GM23338 (cell line): Measurements from ENCODE around the gene ZMAT3. TPM values are rescaled to one million over a fixed set of nuclear protein-coding genes. Genes with fewer than 3 reads are reported as not detected.

Experiments
- ATAC-seq: fragments of 200-7000 bp; cut with Tn5 transposase; 3 replicates; pipeline ENCODE4 v1.9.1; 2020
- DNase-seq: peaks from one replicate; pipeline ENCODE4 v3.0.0-alpha.2; 2015; ENCODE audit warnings: low spot score
- H2AFZ ChIP-seq: fragments of 200-600 bp; sonication (generic); 2 replicates; pipeline ENCODE4 v1.8.0; 2016; ENCODE audit warnings: antibody characterized with exemption, mild to moderate bottlenecking, moderate library complexity
- H3F3A ChIP-seq: fragments of 200-600 bp; sonication (generic); replicated peaks from 2 replicates; pipeline ENCODE4 v1.8.0; 2017; ENCODE audit warnings: antibody characterized with exemption, mixed run types, low read depth
- H3K27ac ChIP-seq: fragments of 200-600 bp; sonication (generic); 2 replicates; pipeline ENCODE4 v1.6.1; 2016; ENCODE audit warnings: low read depth
- H3K27me3 ChIP-seq: fragments of 200-600 bp; sonication (generic); 2 replicates; pipeline ENCODE4 v1.8.0; 2016; ENCODE audit warnings: mild to moderate bottlenecking, mixed run types, moderate library complexity; ENCODE audit not compliant: insufficient read depth
- H3K36me3 ChIP-seq: fragments of 200-600 bp; sonication (generic); 2 replicates; pipeline ENCODE4 v1.8.0; 2016; ENCODE audit warnings: mild to moderate bottlenecking; ENCODE audit not compliant: insufficient read depth
- H3K4me1 ChIP-seq: fragments of 200-600 bp; sonication (generic); 2 replicates; pipeline ENCODE4 v1.8.0; 2016; ENCODE audit warnings: mild to moderate bottlenecking, moderate library complexity; ENCODE audit not compliant: insufficient read depth
- H3K4me2 ChIP-seq: fragments of 200-600 bp; sonication (generic); 2 replicates; pipeline ENCODE4 v1.7.1; 2017; ENCODE audit warnings: mixed run types
- H3K4me3 ChIP-seq: fragments of 200-600 bp; sonication (generic); 2 replicates; pipeline ENCODE4 v1.6.1; 2016; ENCODE audit warnings: mixed run types
- H3K79me2 ChIP-seq: fragments of 200-600 bp; sonication (generic); replicated peaks from 2 replicates; pipeline ENCODE4 v1.8.0; 2017; ENCODE audit warnings: mild to moderate bottlenecking; ENCODE audit not compliant: insufficient read depth
- H3K9me2 ChIP-seq: fragments of 200-600 bp; sonication (generic); 2 replicates; pipeline ENCODE4 v1.8.0; 2017; ENCODE audit not compliant: insufficient read depth
- H4K20me1 ChIP-seq: fragments of 200-600 bp; sonication (generic); replicated peaks from 2 replicates; pipeline ENCODE4 v1.8.0; 2017; ENCODE audit warnings: mild to moderate bottlenecking; ENCODE audit not compliant: insufficient read depth
- H3K27ac Mint-ChIP-seq: 2 replicates; pipeline ENCODE4 v1.8.0; 2020; ENCODE audit warnings: inconsistent platforms, mild to moderate bottlenecking, moderate library complexity, mixed read lengths
- H3K27me3 Mint-ChIP-seq: 3 replicates; pipeline ENCODE4 v1.8.0; 2022; ENCODE audit warnings: low read depth, mild to moderate bottlenecking, moderate library complexity, mixed read lengths, inconsistent platforms; ENCODE audit not compliant: insufficient read depth, poor library complexity
- H3K36me3 Mint-ChIP-seq: 3 replicates; pipeline ENCODE4 v1.8.0; 2021; ENCODE audit warnings: low read depth, mild to moderate bottlenecking, inconsistent platforms, moderate library complexity, mixed read lengths
- H3K4me1 Mint-ChIP-seq: 3 replicates; pipeline ENCODE4 v1.8.0; 2020; ENCODE audit warnings: mild to moderate bottlenecking, inconsistent platforms, mixed read lengths
- H3K4me3 Mint-ChIP-seq: 3 replicates; pipeline ENCODE4 v1.8.0; 2021; ENCODE audit warnings: moderate library complexity, mild to moderate bottlenecking, inconsistent platforms, mixed read lengths
- H3K9me3 Mint-ChIP-seq: 3 replicates; pipeline ENCODE4 v1.8.0; 2020; ENCODE audit warnings: moderate library complexity, mild to moderate bottlenecking, inconsistent platforms, mixed read lengths
- CREB1 ChIP-seq: fragments of 250-450 bp; sonication (Bioruptor Pico); IDR thresholded peaks from 2 replicates; pipeline ENCODE4 v1.5.0; 2020; ENCODE audit warnings: low read depth, mild to moderate bottlenecking, moderate library complexity
- EZH2 ChIP-seq: fragments of 200-600 bp; sonication (generic); IDR thresholded peaks from one replicate; pipeline ENCODE4 v1.8.0; 2017; ENCODE audit warnings: antibody characterized with exemption, mild to moderate bottlenecking, low read depth; ENCODE audit not compliant: unreplicated experiment
- EZH2phosphoT487 ChIP-seq: fragments of 200-600 bp; sonication (generic); IDR thresholded peaks from one replicate; pipeline ENCODE4 v1.8.1; 2018; ENCODE audit warnings: antibody characterized with exemption; ENCODE audit not compliant: unreplicated experiment
- JUNB ChIP-seq: IDR thresholded peaks from one replicate; pipeline ENCODE4 v1.6.1; 2016; ENCODE audit warnings: antibody characterized with exemption; ENCODE audit not compliant: unreplicated experiment
- NANOG ChIP-seq: IDR thresholded peaks from 2 replicates; pipeline ENCODE4 v1.6.1; 2016; ENCODE audit warnings: antibody characterized with exemption, borderline replicate concordance
- POLR2AphosphoS5 ChIP-seq: IDR thresholded peaks from 2 replicates; pipeline ENCODE4 v1.6.1; 2016; ENCODE audit warnings: antibody characterized with exemption, low read depth
- STAT1 ChIP-seq: IDR thresholded peaks from one replicate; pipeline ENCODE4 v1.6.1; 2016; ENCODE audit warnings: antibody characterized with exemption; ENCODE audit not compliant: unreplicated experiment
- ZNF114 ChIP-seq: fragments of 250-450 bp; sonication (Bioruptor Pico); IDR thresholded peaks from 2 replicates; pipeline ENCODE4 v1.5.0; 2020; ENCODE audit warnings: mild to moderate bottlenecking, moderate library complexity
- ZNF331 ChIP-seq: fragments of 250-450 bp; sonication (Bioruptor Pico); IDR thresholded peaks from 2 replicates; pipeline ENCODE4 v1.5.0; 2020; ENCODE audit warnings: low read depth, mild to moderate bottlenecking, moderate library complexity
- polyA plus RNA-seq: library from polyadenylated mRNA; unstranded; fragments of >200 nt; fragmentation: Nextera tagmentation; extraction: Ambion mirVana; gene quantifications from 2 replicates; pipeline ENCODE4 v1.2.1, GENCODE V29; 2016
- total RNA-seq: library from RNA; depleted of rRNA; stranded (reverse); fragments of >200 nt; shearing (Covaris generic); gene quantifications from 2 replicates; pipeline ENCODE4 v1.2.3, GENCODE V29; 2014
- TF ChIP-seq, protein P1 (sequence below): fragments of 250-450 bp; sonication (Bioruptor Pico); IDR thresholded peaks from 2 replicates; pipeline ENCODE4 v1.5.0; 2020; ENCODE audit warnings: mild to moderate bottlenecking, moderate library complexity
- TF ChIP-seq, protein P2 (sequence below): IDR thresholded peaks from 2 replicates; pipeline ENCODE4 v1.6.1; 2016; ENCODE audit warnings: antibody characterized with exemption
- TF ChIP-seq, protein P3 (sequence below), 2 experiments: fragments of 200-600 bp in 1 of 2; sonication (generic) in 1 of 2; conservative IDR thresholded peaks; 2 replicates each; pipeline versions ENCODE4 v1.5.1 to v1.6.1; 2016 to 2017; ENCODE audit warnings: antibody characterized with exemption in 2 of 2, low read depth in 2 of 2, mild to moderate bottlenecking in 2 of 2, moderate library complexity in 1 of 2

ZMAT3 gene
- total and polyA plus RNA-seq, 2 experiments from 2014 or later = 10.0 to 17.3 TPM

DNA sequence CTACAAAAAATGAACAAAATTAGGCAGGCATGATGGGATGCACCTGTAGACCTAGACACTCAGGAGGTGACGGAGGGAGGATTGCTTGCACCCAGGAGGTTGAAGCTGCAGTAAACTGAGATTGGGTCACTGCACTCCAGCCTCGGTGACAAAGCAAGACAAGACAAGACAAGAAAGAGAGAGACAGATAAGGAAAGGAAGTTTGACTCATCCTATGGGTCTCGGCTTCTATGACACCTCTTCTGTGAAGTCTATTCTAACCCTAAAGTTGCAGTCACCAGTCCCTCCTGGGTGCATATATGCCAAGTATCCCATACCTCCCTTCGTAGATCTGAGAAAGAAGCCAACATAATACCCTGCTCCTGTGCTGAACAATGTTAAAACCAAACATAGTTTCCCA lies 7.9 kb upstream of the ZMAT3 start:
- TF ChIP-seq POLR2AphosphoS5 = no peak
- no peak for TF ChIP-seq JUNB
- no peak for TF ChIP-seq CREB1 (CRISPR knock-in tag)
- TF ChIP-seq, protein P1, sequence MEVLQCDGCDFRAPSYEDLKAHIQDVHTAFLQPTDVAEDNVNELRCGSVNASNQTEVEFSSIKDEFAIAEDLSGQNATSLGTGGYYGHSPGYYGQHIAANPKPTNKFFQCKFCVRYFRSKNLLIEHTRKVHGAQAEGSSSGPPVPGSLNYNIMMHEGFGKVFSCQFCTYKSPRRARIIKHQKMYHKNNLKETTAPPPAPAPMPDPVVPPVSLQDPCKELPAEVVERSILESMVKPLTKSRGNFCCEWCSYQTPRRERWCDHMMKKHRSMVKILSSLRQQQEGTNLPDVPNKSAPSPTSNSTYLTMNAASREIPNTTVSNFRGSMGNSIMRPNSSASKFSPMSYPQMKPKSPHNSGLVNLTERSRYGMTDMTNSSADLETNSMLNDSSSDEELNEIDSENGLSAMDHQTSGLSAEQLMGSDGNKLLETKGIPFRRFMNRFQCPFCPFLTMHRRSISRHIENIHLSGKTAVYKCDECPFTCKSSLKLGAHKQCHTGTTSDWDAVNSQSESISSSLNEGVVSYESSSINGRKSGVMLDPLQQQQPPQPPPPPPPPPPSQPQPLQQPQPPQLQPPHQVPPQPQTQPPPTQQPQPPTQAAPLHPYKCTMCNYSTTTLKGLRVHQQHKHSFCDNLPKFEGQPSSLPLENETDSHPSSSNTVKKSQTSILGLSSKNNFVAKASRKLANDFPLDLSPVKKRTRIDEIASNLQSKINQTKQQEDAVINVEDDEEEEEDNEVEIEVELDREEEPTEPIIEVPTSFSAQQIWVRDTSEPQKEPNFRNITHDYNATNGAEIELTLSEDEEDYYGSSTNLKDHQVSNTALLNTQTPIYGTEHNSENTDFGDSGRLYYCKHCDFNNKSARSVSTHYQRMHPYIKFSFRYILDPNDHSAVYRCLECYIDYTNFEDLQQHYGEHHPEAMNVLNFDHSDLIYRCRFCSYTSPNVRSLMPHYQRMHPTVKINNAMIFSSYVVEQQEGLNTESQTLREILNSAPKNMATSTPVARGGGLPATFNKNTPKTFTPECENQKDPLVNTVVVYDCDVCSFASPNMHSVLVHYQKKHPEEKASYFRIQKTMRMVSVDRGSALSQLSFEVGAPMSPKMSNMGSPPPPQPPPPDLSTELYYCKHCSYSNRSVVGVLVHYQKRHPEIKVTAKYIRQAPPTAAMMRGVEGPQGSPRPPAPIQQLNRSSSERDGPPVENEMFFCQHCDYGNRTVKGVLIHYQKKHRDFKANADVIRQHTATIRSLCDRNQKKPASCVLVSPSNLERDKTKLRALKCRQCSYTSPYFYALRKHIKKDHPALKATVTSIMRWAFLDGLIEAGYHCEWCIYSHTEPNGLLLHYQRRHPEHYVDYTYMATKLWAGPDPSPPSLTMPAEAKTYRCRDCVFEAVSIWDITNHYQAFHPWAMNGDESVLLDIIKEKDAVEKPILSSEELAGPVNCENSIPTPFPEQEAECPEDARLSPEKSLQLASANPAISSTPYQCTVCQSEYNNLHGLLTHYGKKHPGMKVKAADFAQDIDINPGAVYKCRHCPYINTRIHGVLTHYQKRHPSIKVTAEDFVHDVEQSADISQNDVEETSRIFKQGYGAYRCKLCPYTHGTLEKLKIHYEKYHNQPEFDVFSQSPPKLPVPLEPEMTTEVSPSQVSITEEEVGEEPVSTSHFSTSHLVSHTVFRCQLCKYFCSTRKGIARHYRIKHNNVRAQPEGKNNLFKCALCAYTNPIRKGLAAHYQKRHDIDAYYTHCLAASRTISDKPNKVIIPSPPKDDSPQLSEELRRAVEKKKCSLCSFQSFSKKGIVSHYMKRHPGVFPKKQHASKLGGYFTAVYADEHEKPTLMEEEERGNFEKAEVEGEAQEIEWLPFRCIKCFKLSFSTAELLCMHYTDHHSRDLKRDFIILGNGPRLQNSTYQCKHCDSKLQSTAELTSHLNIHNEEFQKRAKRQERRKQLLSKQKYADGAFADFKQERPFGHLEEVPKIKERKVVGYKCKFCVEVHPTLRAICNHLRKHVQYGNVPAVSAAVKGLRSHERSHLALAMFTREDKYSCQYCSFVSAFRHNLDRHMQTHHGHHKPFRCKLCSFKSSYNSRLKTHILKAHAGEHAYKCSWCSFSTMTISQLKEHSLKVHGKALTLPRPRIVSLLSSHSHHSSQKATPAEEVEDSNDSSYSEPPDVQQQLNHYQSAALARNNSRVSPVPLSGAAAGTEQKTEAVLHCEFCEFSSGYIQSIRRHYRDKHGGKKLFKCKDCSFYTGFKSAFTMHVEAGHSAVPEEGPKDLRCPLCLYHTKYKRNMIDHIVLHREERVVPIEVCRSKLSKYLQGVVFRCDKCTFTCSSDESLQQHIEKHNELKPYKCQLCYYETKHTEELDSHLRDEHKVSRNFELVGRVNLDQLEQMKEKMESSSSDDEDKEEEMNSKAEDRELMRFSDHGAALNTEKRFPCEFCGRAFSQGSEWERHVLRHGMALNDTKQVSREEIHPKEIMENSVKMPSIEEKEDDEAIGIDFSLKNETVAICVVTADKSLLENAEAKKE = no peak
- TF ChIP-seq EZH2 = no peak
- TF ChIP-seq STAT1 = no peak
- TF ChIP-seq ZNF114 (CRISPR knock-in tag) = no peak
- TF ChIP-seq, protein P2, sequence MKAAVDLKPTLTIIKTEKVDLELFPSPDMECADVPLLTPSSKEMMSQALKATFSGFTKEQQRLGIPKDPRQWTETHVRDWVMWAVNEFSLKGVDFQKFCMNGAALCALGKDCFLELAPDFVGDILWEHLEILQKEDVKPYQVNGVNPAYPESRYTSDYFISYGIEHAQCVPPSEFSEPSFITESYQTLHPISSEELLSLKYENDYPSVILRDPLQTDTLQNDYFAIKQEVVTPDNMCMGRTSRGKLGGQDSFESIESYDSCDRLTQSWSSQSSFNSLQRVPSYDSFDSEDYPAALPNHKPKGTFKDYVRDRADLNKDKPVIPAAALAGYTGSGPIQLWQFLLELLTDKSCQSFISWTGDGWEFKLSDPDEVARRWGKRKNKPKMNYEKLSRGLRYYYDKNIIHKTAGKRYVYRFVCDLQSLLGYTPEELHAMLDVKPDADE = no peak
- TF ChIP-seq ZNF331 = no peak
- TF ChIP-seq NANOG = no peak
- TF ChIP-seq, protein P3, sequence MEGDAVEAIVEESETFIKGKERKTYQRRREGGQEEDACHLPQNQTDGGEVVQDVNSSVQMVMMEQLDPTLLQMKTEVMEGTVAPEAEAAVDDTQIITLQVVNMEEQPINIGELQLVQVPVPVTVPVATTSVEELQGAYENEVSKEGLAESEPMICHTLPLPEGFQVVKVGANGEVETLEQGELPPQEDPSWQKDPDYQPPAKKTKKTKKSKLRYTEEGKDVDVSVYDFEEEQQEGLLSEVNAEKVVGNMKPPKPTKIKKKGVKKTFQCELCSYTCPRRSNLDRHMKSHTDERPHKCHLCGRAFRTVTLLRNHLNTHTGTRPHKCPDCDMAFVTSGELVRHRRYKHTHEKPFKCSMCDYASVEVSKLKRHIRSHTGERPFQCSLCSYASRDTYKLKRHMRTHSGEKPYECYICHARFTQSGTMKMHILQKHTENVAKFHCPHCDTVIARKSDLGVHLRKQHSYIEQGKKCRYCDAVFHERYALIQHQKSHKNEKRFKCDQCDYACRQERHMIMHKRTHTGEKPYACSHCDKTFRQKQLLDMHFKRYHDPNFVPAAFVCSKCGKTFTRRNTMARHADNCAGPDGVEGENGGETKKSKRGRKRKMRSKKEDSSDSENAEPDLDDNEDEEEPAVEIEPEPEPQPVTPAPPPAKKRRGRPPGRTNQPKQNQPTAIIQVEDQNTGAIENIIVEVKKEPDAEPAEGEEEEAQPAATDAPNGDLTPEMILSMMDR (conservative IDR thresholded peaks at IDR 0.05; ENCODE audit: low read depth in 2 of 2) = no peak
- no peak for TF ChIP-seq EZH2phosphoT487
- H3K27me3 Mint-ChIP-seq = peaks cover 2% of the 10 kb centered on the region
- Histone ChIP-seq H2AFZ (no peak overlapping the region), H3K79me2 (no peaks in the 10 kb centered on the region), H3K36me3 (no peaks in the 10 kb centered on the region), H3K4me3 (no peak overlapping the region), H3K4me1 (peaks cover 24% of the 10 kb centered on the region), H3K4me2 (no peak overlapping the region), H3K27ac (no peak overlapping the region), H3K27me3 (no peaks in the 10 kb centered on the region), H3F3A (no peaks in the 10 kb centered on the region), H4K20me1 (no peaks in the 10 kb centered on the region), H3K9me2 (no peaks in the 10 kb centered on the region)
- H3K36me3 Mint-ChIP-seq = no peaks in the 10 kb centered on the region
- no peak for ATAC-seq
- no peaks in the 10 kb centered on the region for H3K9me3 Mint-ChIP-seq
- DNase-seq = no peak
- peaks cover 30% of the 10 kb centered on the region for H3K4me1 Mint-ChIP-seq
- H3K27ac Mint-ChIP-seq = no peak overlapping the region
- no peak overlapping the region for H3K4me3 Mint-ChIP-seq
